DMS79 (cell line): ENCODE results near the gene NFAT5.
A peak's percentile ranks its signal among the peaks of the same experiment; 100 is the strongest.
"Not testable (repeated sequence)": the region's sequence is repeated elsewhere in the genome, so short reads cannot be mapped to it uniquely, and the experiment has no call there.

ENCODE experiments used
- DNase-seq: peaks from one replicate; lab custom pipeline; 2025; lab: John Stamatoyannopoulos, UW

NFAT5 gene

GRCh38 chr16:69706256-69706974 lies 140.6 kb downstream of the NFAT5 start:
- DNase-seq, result no peak

- no peak for DNase-seq
Observed at GRCh38 chr16:69706975-69707340, 141.2 kb downstream of the NFAT5 start.

- DNase-seq, result no peak
Observed at GRCh38 chr16:69707920-69708683, 142.3 kb downstream of the NFAT5 start.

GRCh38 chr16:69709456-69710084 lies 143.8 kb downstream of the NFAT5 start:
- DNase-seq, result no peak

GRCh38 chr16:69711115-69711740 lies 145.5 kb downstream of the NFAT5 start:
- DNase-seq, result peak; percentile 51

GRCh38 chr16:69712277-69712676 lies 146.5 kb downstream of the NFAT5 start:
- no peak for DNase-seq

GRCh38 chr16:69712914-69713581 lies 147.3 kb downstream of the NFAT5 start:
- DNase-seq, result no peak

GRCh38 chr16:69717066-69717465 lies 151.3 kb downstream of the NFAT5 start:
- DNase-seq, result no peak

- DNase-seq, result no peak
Observed at GRCh38 chr16:69718111-69718764, 152.5 kb downstream of the NFAT5 start.

GRCh38 chr16:69720822-69721430 lies 155.2 kb downstream of the NFAT5 start:
- no peak for DNase-seq

GRCh38 chr16:69721441-69721957 lies 155.7 kb downstream of the NFAT5 start:
- no peak for DNase-seq

GRCh38 chr16:69724414-69724873 lies 158.7 kb downstream of the NFAT5 start:
- DNase-seq, result no peak

- DNase-seq, result no peak
Observed at GRCh38 chr16:69724981-69725479, 159.3 kb downstream of the NFAT5 start.

- no peak for DNase-seq
Observed at GRCh38 chr16:69725480-69726312, 159.9 kb downstream of the NFAT5 start.

GRCh38 chr16:69726313-69727060 lies 160.7 kb downstream of the NFAT5 start, which contains the start of gene NQO1:
TSS of gene NQO1 (minus strand) at chr16:69726560. CDS start at chr16:69726439, 121 bp downstream.
- peak; percentile 85 for DNase-seq

- peak; percentile 34 for DNase-seq
Observed at GRCh38 chr16:69727916-69728270, 162.1 kb downstream of the NFAT5 start.

- DNase-seq, result not testable (repeated sequence)
Observed at GRCh38 chr16:69729030-69729429, 163.3 kb downstream of the NFAT5 start.

- DNase-seq, result not testable (repeated sequence)
Observed at GRCh38 chr16:69731280-69731679, 165.5 kb downstream of the NFAT5 start.

GRCh38 chr16:69732101-69732500 lies 166.3 kb downstream of the NFAT5 start:
- no peak for DNase-seq
